ENCODE measurements around the gene AKAP8L. TPM values are rescaled to one million over a fixed set of nuclear protein-coding genes. Genes with fewer than 3 reads are reported as not detected.

The AKAP8L gene
- total and polyA plus RNA-seq, 9 of the 15 experiments (the other 6 are each of a cell fraction or from before 2014, with no cell fraction given) = 2.4 to 116 (median 70.7) TPM

- TF ChIP-seq RCOR1 (IDR thresholded peaks at IDR 0.05; ENCODE audit: borderline replicate concordance in 1 of 2, low read depth in 2 of 2, low read length in 2 of 2) (0 out of 4 replicates have a peak, but pooled peaks of 1 of the 2 experiments have one; percentile 2), ERF (CRISPR knock-in tag; IDR thresholded peaks at IDR 0.05) (no peak), HOXB6 (CRISPR knock-in tag; IDR thresholded peaks at IDR 0.05; ENCODE audit: borderline replicate concordance) (peak; percentile 52; the same call in 1 of the 2 replicates), HNRNPL (IDR thresholded peaks at IDR 0.05; ENCODE audit: low read depth, low read length) (peak; percentile 93), NCOA6 (IDR thresholded peaks at IDR 0.05) (peak; percentile 87), KLF1 (tag; IDR thresholded peaks at IDR 0.05) (peak; percentile 53; the same call in 1 of the 2 replicates), MNT (conservative IDR thresholded peaks at IDR 0.05) (peak in 1 of 2 experiments; percentile 76; a peak in 3 of 4 replicates), CTBP1 (IDR thresholded peaks at IDR 0.05; ENCODE audit: borderline replicate concordance) (peak; percentile 78), SMARCC2 (IDR thresholded peaks at IDR 0.05; ENCODE audit: low read depth) (no peak), MED1 (CRISPR knock-in tag; IDR thresholded peaks at IDR 0.05; ENCODE audit: borderline replicate concordance) (no peak), ZFX (CRISPR knock-in tag; IDR thresholded peaks at IDR 0.05) (peak; percentile 28; the same call in 1 of the 2 replicates), MTA3 (IDR thresholded peaks at IDR 0.05; ENCODE audit: borderline replicate concordance) (peak; percentile 19; the same call in 1 of the 2 replicates), ARID4B (CRISPR knock-in tag; IDR thresholded peaks at IDR 0.05) (peak; percentile 45; the same call in 1 of the 2 replicates), U2AF2 (optimal IDR thresholded peaks at IDR 0.05; ENCODE audit: low read depth, low read length) (no peak), ZNF583 (CRISPR knock-in tag; IDR thresholded peaks at IDR 0.05) (0 out of 2 replicates have a peak, but pooled peaks have one; percentile 14), CXXC5 (CRISPR knock-in tag; IDR thresholded peaks at IDR 0.05) (peak; percentile 65), CCNT2 (IDR thresholded peaks at IDR 0.05; ENCODE audit: borderline replicate concordance, extremely low read depth, insufficient read length, low read depth, low read length) (peak; percentile 17), ZKSCAN1 (IDR thresholded peaks at IDR 0.05; ENCODE audit: low read depth, low read length) (peak; percentile 60; the same call in 1 of the 2 replicates)
- TF ChIP-seq, protein P1, sequence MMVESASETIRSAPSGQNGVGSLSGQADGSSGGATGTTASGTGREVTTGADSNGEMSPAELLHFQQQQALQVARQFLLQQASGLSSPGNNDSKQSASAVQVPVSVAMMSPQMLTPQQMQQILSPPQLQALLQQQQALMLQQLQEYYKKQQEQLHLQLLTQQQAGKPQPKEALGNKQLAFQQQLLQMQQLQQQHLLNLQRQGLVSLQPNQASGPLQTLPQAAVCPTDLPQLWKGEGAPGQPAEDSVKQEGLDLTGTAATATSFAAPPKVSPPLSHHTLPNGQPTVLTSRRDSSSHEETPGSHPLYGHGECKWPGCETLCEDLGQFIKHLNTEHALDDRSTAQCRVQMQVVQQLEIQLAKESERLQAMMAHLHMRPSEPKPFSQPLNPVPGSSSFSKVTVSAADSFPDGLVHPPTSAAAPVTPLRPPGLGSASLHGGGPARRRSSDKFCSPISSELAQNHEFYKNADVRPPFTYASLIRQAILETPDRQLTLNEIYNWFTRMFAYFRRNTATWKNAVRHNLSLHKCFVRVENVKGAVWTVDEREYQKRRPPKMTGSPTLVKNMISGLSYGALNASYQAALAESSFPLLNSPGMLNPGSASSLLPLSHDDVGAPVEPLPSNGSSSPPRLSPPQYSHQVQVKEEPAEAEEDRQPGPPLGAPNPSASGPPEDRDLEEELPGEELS (CRISPR knock-in tag; IDR thresholded peaks at IDR 0.05; ENCODE audit: borderline replicate concordance) = no peak
Measured at GRCh38 chr19:15379999-15380647, 38.7 kb downstream of the AKAP8L start (continued).
